ENCODE data around the gene SAMHD1. TPM values are rescaled to one million over a fixed set of nuclear protein-coding genes. Genes with fewer than 3 reads are reported as not detected.

SAMHD1 gene
- total RNA-seq, 4 donors from 2014 or later = 178 to 620 (median 469) TPM

DNA sequence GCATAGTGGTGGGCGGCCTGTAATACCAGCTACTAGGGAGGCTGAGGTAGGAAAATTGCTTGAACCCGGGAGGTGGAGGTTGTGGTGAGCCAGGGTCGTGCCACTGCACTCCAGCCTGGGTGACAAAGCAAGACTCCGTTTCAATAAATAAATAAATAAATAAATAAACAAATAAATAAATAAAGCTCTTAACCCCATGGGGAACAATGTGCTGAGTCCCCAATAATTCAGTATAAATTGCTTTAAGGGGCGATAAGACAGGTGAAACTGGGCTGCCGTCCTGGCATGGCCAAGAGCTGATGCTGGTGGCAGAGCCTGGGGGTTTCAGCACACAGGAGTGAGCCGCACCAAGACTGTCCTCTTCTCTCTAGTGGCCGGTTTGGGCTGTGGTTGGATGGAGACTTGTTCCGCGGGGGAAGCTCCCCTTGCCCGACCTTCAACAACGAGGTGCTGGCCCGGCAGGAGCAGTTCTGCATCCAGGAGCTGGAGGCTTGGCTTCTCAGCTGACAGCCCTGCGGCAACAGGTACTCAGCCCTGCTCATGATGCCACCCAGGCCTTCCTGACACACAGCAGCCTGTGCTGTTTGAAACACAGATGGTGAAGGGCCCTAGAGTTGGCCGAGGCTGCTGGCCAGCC lies 62.5 kb downstream of the SAMHD1 start:
- TF ChIP-seq, protein P1, sequence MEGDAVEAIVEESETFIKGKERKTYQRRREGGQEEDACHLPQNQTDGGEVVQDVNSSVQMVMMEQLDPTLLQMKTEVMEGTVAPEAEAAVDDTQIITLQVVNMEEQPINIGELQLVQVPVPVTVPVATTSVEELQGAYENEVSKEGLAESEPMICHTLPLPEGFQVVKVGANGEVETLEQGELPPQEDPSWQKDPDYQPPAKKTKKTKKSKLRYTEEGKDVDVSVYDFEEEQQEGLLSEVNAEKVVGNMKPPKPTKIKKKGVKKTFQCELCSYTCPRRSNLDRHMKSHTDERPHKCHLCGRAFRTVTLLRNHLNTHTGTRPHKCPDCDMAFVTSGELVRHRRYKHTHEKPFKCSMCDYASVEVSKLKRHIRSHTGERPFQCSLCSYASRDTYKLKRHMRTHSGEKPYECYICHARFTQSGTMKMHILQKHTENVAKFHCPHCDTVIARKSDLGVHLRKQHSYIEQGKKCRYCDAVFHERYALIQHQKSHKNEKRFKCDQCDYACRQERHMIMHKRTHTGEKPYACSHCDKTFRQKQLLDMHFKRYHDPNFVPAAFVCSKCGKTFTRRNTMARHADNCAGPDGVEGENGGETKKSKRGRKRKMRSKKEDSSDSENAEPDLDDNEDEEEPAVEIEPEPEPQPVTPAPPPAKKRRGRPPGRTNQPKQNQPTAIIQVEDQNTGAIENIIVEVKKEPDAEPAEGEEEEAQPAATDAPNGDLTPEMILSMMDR (IDR thresholded peaks at IDR 0.05; ENCODE audit: low read depth) = no peak

DNA sequence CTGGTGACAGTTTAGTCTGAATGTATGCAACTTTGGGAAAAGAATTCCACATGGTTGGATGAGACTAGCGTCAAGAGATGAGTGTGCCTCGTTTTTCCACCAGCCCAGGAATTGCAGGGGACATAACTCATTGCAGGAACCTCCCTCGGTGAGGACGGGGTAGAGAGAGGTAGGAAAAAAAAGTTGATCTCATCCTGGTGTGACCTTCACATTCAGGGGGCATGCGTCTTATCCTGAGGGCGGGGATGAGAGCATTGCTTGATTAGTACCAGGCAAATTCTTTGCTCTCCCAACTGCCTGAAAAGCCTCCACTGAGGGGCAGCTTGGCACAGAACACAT lies 63.8 kb downstream of the SAMHD1 start:
- TF ChIP-seq, protein P1 (IDR thresholded peaks at IDR 0.05; ENCODE audit: low read depth) = no peak

DNA sequence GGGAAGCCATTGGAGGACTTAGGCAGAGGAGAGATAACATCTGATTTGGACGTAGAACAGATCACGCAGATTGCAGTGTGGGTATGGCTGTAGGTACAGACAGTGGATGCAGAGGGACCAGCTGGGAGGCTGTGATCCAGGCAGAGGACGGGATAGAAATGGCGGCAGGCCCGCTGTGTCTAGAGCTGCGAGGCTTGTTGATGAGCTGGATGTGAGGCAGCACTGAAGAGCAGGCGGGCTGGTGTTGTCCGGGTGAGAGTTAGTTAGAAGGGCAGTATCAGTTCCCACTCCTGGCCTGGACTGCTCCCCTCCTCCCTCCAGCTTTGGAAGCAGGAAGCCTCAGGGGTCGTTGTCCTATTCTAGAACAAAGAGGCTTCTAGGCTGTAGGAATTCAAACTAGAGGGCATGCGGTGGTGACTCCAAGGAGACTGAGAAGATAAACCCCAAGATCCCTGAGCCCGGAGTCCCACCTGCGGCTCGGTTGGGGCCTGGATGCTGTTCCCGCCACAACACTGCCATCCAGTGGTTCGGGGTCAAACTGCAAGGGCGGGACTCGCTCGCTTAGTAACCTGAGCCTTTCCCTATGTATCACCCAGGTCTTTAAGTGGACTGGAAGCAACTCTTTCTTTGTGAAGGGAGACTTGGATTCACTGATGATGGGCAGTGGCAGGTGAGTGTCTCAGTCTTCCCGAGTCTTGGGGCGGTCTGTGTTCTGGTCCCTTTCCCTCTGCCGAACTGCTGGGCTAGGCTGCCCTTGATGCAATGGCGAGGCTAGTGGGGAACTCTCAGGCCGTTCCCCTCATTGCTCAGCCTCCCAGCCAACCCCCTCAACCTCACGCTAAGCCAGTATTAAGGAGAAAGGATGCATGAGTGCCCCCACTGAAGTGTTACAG lies 64.4 kb downstream of the SAMHD1 start:
- TF ChIP-seq, protein P1 (IDR thresholded peaks at IDR 0.05; ENCODE audit: low read depth) = no peak

DNA sequence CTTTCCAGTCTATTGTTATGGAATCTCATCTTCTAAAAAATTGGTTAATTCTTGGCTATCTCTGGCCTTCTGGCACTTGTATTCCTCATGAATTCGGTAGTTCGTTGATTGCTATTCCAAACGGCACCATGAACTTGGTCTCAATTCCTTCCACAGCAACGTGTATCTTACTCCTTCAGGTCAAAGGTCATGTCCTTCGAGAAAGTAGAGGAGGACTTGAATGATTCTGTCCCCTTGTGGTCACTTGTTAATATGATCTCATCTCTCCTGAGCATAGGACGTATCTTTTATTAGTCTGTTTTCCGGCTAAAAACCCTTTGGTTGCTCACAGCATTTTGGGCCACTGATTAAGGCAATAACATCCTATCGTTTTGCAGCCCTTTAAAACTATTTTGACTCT lies 66.2 kb downstream of the SAMHD1 start:
- TF ChIP-seq, protein P1 (IDR thresholded peaks at IDR 0.05; ENCODE audit: low read depth) = no peak

DNA sequence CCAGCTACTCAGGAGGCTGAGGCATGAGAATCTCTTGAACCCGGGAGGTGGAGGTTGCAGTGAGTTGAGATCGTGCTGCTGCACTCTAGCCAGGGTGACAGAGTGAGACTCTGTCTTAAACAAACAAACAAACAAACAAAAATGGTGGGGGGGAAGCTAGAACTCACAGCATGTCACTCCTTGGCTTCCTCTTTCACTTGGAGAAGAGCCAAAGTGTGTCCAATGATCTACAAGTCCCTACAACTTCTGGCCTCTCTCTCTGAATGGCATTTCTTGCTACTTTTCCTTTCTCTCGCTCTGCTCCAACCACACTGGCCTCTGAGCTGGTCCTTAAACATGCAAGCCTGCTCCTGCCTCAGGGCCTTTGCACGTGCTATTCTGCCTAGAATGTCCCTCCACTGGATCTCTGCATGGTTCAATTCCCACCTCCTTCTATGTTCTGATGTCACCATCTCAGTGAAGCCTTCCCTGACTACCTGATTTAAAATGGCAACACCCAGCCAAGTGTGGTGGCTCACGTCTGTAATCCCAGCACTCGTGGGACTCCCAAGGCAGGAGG lies 67.5 kb downstream of the SAMHD1 start:
- TF ChIP-seq, protein P1 (IDR thresholded peaks at IDR 0.05; ENCODE audit: low read depth) = no peak

DNA sequence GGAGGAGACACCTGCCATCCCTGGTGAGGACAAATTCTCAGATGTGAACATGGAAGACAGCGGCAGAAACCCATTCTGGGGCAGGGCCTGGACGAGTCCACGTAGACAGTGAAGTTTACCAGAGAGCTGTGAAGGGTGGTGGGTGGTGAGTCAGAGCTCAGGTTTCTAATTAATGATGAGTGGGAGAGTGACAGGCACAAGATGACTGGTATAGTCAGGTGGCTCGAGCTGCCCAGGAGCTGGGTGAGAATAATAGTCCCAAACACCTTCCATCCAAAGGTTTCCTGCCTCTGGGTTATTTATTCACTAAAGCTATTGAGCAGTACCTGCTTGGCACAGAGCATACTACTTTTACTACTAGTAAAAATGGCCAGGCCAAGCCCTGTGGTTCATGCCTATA lies 69.6 kb downstream of the SAMHD1 start:
- TF ChIP-seq, protein P1 (IDR thresholded peaks at IDR 0.05; ENCODE audit: low read depth) = no peak

DNA sequence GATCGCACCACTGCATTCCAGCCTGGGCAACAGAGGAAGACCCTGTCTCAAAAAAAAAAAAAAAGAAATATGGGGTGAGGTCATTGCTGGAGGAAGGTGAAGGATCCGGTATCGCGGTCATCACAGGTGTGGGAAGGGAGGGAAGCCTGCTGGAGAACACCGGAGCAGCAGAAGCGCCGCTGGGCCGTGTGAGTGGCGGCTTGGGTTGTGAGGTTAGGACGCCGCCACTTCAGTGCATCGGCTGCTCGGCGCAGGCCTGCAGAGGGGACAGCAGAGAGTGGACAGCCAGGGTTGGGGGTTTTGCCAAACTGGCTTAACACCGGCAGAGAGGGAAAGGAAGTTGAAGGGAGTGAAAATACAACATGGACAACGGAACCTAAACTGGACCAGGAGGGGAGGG lies 70.2 kb downstream of the SAMHD1 start:
- TF ChIP-seq, protein P1 (IDR thresholded peaks at IDR 0.05; ENCODE audit: low read depth) = no peak
